Spleen (tissue), 11 donors: ENCODE results near the gene ESYT2. TPM values are rescaled to one million over a fixed set of nuclear protein-coding genes. Genes with fewer than 3 reads are reported as not detected.

ENCODE experiments used
- DNase-seq: peaks from one replicate; pipeline ENCODE4 v3.0.0-alpha.2; 2020
- H3K27ac ChIP-seq, 8 donors: fragments of 200-600 bp; sonication (generic) in 7 of 8; 1 replicate in 4 of 8; 2 replicates in 4 of 8; pipeline versions ENCODE4 v1.5.0 to v1.8.0; 2016 to 2021; ENCODE audit warnings: inconsistent platforms in 4 of 8, mild to moderate bottlenecking in 4 of 8, moderate library complexity in 1 of 8
- H3K27me3 ChIP-seq, 7 donors: fragments of 200-600 bp; sonication (generic) in 6 of 7; replicated peaks in 1 of 7; 1 replicate in 4 of 7; 2 replicates in 3 of 7; pipeline versions ENCODE4 v1.5.0 to v1.8.0; 2016 to 2021; ENCODE audit warnings: inconsistent platforms in 3 of 7, mild to moderate bottlenecking in 1 of 7
- H3K36me3 ChIP-seq, 6 donors: fragments of 200-600 bp; sonication (generic) in 5 of 6; 1 replicate in 4 of 6; 2 replicates in 2 of 6; pipeline versions ENCODE4 v1.5.0 to v1.8.0; 2016 to 2021; ENCODE audit warnings: inconsistent platforms in 2 of 6
- H3K4me1 ChIP-seq, 6 donors: fragments of 200-600 bp; sonication (generic) in 5 of 6; 1 replicate in 3 of 6; 2 replicates in 3 of 6; pipeline versions ENCODE4 v1.5.0 to v1.8.0; 2016 to 2021; ENCODE audit warnings: inconsistent platforms in 3 of 6
- H3K4me3 ChIP-seq, 8 donors: fragments of 200-600 bp; sonication (generic) in 7 of 8; 1 replicate in 4 of 8; 2 replicates in 4 of 8; pipeline versions ENCODE4 v1.5.0 to v1.8.0; 2016 to 2021; ENCODE audit warnings: inconsistent platforms in 4 of 8, mild to moderate bottlenecking in 4 of 8, moderate library complexity in 2 of 8
- H3K9me3 ChIP-seq, 8 donors: fragments of 200-600 bp; sonication (generic) in 7 of 8; 1 replicate in 4 of 8; 2 replicates in 4 of 8; pipeline versions ENCODE4 v1.5.0 to v1.8.0; 2016 to 2021; ENCODE audit warnings: inconsistent platforms in 4 of 8
- POLR2A ChIP-seq, 3 donors: fragments of 450-650 bp; IDR thresholded peaks; one replicate each; pipeline ENCODE4 v1.5.1; 2017; ENCODE audit warnings: antibody characterized with exemption in 3 of 3, mild to moderate bottlenecking in 1 of 3
- POLR2AphosphoS5 ChIP-seq, 3 donors: sonication (generic); formaldehyde crosslinking; IDR thresholded peaks; one replicate each; pipeline ENCODE4 v1.5.1; 2017; ENCODE audit warnings: antibody characterized with exemption in 3 of 3
- WGBS, 5 donors: extraction: QIAGEN DNeasy Blood & Tissue Kit in 3 of 5; methylation state at CpG; one replicate each; pipeline versions ENCODE4 v1.1.5 to v1.1.7; 2013 to 2018; 5-methylcytosine and 5-hydroxymethylcytosine counted together
- intact Hi-C: fragments of 100-400 bp; cut with DNase I; formaldehyde crosslinking; loops from one replicate; pipeline ENCODE4 v1.15.0; 2023; ENCODE audit warnings: low total_unique reads
- polyA plus RNA-seq, 3 donors: library from polyadenylated mRNA; stranded (reverse); fragments of 200-250 nt; gene quantifications; one replicate each; pipeline ENCODE4 v1.2.1, GENCODE V29; 2013
- total RNA-seq, 7 donors: library from RNA; depleted of rRNA in 3 of 7; stranded (reverse); fragments of >200 nt in 3 of 7; fragmentation: NEBNext Ultra II Directional in 4 of 7; extraction: Animal tissue kit (Norgen Biotek cat#: 25700) in 4 of 7; gene quantifications; one replicate each; pipeline versions ENCODE4 v1.1.0 to v1.2.1, GENCODE V29; 2016 to 2021
- TF ChIP-seq, protein P1 (sequence below), 11 experiments: fragments of 200-600 bp in 7 of 11; fragments of 450-650 bp in 4 of 11; sonication (generic) in 4 of 11; IDR thresholded peaks in 8 of 11; conservative IDR thresholded peaks in 3 of 11; 1 replicate in 7 of 11; 2 replicates in 4 of 11; pipeline versions ENCODE4 v1.4.0 to v1.8.0; 2016 to 2021; ENCODE audit warnings: antibody characterized with exemption in 11 of 11, inconsistent platforms in 4 of 11, mild to moderate bottlenecking in 1 of 11
- donor health status: healthy with polysubstance abuse.
- donor health status: DM: no; HTN: no; CAD: no; lungs with moderate emphysema.
- donor health status: DM: no; HTN: no; CAD: no.
- donor health status: Bipolar disorder and iron deficiency.
- donor health status: healthy.
- donor health status: DM: no; HTN: no; CAD: no.
- donor health status: DM: yes; HTN: yes; CAD: no.

Gene ESYT2
- total and polyA plus RNA-seq, 10 donors: 6.6 to 61.0 (median 45.9) TPM

DNA sequence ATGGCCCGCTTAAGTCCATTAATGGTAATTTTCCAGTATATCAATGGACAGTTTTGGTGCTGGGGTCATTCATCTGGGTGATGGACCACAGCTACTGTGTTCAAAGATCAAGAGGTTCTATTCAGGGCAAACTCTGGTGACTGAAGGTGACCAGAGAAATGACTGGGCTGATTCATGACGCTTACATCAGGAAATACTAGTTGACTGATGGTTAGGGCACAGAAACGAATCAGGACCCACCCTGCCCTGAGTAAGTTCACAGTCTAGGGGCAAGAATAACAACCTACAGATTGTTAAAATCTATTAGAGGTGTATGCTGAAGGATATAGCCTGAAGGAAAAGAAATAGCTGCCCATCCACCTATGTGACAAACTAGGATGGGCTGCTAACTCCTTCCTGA lies 134.3 kb downstream of the ESYT2 start:
- Histone ChIP-seq H3K4me3 (no peak overlapping the region), H3K9me3 (peaks cover 0 to 3% (median 0%) of the 10 kb centered on the region in 8 donors), H3K4me1 (peaks cover 0 to 16% (median 12%) of the 10 kb centered on the region in 6 donors), H3K36me3 (peaks cover 0 to 58% (median 0%) of the 10 kb centered on the region in 6 donors), H3K27me3 (no peaks in the 10 kb centered on the region), H3K27ac (no peak overlapping the region)
- no peak for DNase-seq
- 62 to 66% (median 62%) methylated on average over 3 of the region's 3 CpGs for WGBS, 5 donors
- intact Hi-C loops: loop anchor here (5.0 kb wide), 1 partner anchor 282 kb away; no protein-coding TSS in a partner anchor
- TF ChIP-seq POLR2AphosphoS5 (IDR thresholded peaks at IDR 0.05) (no peak), POLR2A (IDR thresholded peaks at IDR 0.05) (no peak)
- TF ChIP-seq, protein P1, sequence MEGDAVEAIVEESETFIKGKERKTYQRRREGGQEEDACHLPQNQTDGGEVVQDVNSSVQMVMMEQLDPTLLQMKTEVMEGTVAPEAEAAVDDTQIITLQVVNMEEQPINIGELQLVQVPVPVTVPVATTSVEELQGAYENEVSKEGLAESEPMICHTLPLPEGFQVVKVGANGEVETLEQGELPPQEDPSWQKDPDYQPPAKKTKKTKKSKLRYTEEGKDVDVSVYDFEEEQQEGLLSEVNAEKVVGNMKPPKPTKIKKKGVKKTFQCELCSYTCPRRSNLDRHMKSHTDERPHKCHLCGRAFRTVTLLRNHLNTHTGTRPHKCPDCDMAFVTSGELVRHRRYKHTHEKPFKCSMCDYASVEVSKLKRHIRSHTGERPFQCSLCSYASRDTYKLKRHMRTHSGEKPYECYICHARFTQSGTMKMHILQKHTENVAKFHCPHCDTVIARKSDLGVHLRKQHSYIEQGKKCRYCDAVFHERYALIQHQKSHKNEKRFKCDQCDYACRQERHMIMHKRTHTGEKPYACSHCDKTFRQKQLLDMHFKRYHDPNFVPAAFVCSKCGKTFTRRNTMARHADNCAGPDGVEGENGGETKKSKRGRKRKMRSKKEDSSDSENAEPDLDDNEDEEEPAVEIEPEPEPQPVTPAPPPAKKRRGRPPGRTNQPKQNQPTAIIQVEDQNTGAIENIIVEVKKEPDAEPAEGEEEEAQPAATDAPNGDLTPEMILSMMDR (IDR thresholded peaks at IDR 0.05 in 8 of 11, conservative IDR thresholded peaks at IDR 0.05 in 3 of 11): no peak

DNA sequence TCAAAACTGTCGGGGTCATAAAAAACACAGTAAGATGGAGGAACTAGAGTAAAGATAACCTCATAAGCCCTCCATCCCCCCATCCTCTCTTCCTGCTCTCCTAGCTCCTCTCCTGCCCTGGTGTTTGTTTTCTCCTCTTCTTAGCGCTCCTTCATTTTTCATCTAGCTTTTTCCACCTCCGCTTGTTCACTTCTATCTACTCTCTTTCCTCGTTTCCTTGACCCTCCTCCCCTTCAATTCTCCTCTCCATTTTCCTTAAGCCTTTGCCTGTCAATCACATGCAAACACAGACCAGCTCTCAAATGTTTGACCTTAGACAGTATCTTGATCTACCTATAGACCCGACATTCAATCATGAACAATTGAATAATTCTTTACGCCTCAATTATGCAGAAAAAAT lies 134.7 kb downstream of the ESYT2 start:
- no peak overlapping the region for H3K27ac ChIP-seq
- intact Hi-C loops: loop anchor here (5.0 kb wide), 1 partner anchor 283 kb away; no protein-coding TSS in a partner anchor

DNA sequence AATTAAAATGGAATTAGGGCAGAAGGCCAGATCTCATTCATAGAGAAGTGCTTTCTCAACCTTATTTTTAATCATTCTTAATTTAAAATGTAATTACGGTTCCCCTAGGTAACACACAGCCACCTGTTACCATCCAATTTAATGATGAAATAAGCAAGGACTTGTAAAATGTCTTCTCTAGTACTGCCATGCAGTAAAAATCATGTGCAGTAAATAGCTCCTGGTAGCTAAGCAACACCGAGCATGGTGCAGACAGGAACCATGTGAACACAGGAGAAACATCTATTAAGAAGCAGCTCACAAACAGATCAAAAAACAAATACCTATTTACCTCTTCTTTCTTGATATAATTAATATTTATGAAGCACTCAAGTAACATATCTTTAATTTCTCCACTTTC lies 139.8 kb downstream of the ESYT2 start:
- intact Hi-C loops: no loop called here
- H3K27me3 ChIP-seq: no peaks in the 10 kb centered on the region
- no peaks in the 10 kb centered on the region for H3K4me1 ChIP-seq
- H3K36me3 ChIP-seq: peaks cover 0 to 87% (median 14%) of the 10 kb centered on the region in 6 donors
- WGBS, 5 donors: 92 to 100% (median 94%) methylated on average over 2 of the region's 2 CpGs
- H3K4me3 ChIP-seq: no peak overlapping the region
- no peaks in the 10 kb centered on the region for H3K9me3 ChIP-seq
- TF ChIP-seq POLR2A (IDR thresholded peaks at IDR 0.05) (no peak), POLR2AphosphoS5 (IDR thresholded peaks at IDR 0.05) (no peak)
- TF ChIP-seq, protein P1 (IDR thresholded peaks at IDR 0.05 in 8 of 11, conservative IDR thresholded peaks at IDR 0.05 in 3 of 11): no peak
- DNase-seq: no peak
- H3K27ac ChIP-seq: no peak overlapping the region

More for the DNA sequence above, 134.7 kb downstream of the ESYT2 start:
- DNase-seq: no peak
- Histone ChIP-seq H3K36me3 (peaks cover 0 to 58% (median 0%) of the 10 kb centered on the region in 6 donors), H3K4me3 (no peak overlapping the region), H3K27me3 (no peaks in the 10 kb centered on the region), H3K4me1 (peaks cover 0 to 16% (median 12%) of the 10 kb centered on the region in 6 donors), H3K9me3 (peaks cover 0 to 3% (median 0%) of the 10 kb centered on the region in 8 donors)
- TF ChIP-seq POLR2A (IDR thresholded peaks at IDR 0.05) (no peak), POLR2AphosphoS5 (IDR thresholded peaks at IDR 0.05) (no peak)
- TF ChIP-seq, protein P1 (IDR thresholded peaks at IDR 0.05 in 8 of 11, conservative IDR thresholded peaks at IDR 0.05 in 3 of 11): no peak
- WGBS, 5 donors: 85 to 95% (median 91%) methylated on average over 6 of the region's 6 CpGs

DNA sequence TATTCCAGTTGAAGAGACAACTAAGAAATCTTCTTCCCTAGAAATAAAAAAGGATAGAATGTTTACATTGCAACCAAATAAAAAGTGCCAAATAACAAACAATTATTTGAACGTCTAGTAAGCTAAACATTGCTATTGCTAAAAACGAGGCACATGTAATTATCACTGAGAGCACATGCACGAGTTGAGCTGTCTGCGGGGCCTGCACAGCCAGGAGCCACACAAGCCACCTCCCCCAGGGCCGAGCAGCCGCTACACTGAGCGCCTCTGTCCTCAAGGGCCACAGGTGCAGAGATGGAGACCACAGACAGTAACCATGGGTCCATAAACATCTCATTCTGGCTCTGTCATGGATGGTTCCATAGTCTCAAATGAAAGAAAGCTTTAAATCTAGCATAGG lies 141.9 kb downstream of the ESYT2 start:
- H3K27me3 ChIP-seq: no peaks in the 10 kb centered on the region
- no peak for DNase-seq
- H3K9me3 ChIP-seq: no peaks in the 10 kb centered on the region
- no peaks in the 10 kb centered on the region for H3K4me1 ChIP-seq
- 94 to 97% (median 95%) methylated on average over 7 of the region's 7 CpGs for WGBS, 5 donors
- intact Hi-C loops: no loop called here
- H3K27ac ChIP-seq: no peak overlapping the region
- no peak for TF ChIP-seq POLR2AphosphoS5 (IDR thresholded peaks at IDR 0.05)
- TF ChIP-seq, protein P1 (IDR thresholded peaks at IDR 0.05 in 8 of 11, conservative IDR thresholded peaks at IDR 0.05 in 3 of 11): no peak
- TF ChIP-seq POLR2A (IDR thresholded peaks at IDR 0.05): no peak
- H3K36me3 ChIP-seq: peaks cover 0 to 97% (median 16%) of the 10 kb centered on the region in 6 donors
- no peak overlapping the region for H3K4me3 ChIP-seq
